Esophagus muscularis mucosa (tissue), 4 donors: ENCODE measurements around the gene TEAD1. TPM values are rescaled to one million over a fixed set of nuclear protein-coding genes. Genes with fewer than 3 reads are reported as not detected.

ENCODE experiments used
- DNase-seq: peaks from one replicate; pipeline ENCODE4 v3.0.0-alpha.2; 2017; ENCODE audit errors: extremely low spot score
- H3K27ac ChIP-seq, 4 donors: fragments of 200-600 bp; sonication (generic); replicated peaks in 1 of 4; 1 replicate in 3 of 4; 2 replicates in 1 of 4; pipeline ENCODE4 v1.5.1; 2016 to 2019; ENCODE audit warnings: mild to moderate bottlenecking in 1 of 4
- H3K27me3 ChIP-seq, 4 donors: fragments of 200-600 bp; sonication (generic); one replicate each; pipeline versions ENCODE4 v1.5.1 to v1.6.0; 2016 to 2019
- H3K36me3 ChIP-seq, 4 donors: fragments of 200-600 bp; sonication (generic); one replicate each; pipeline ENCODE4 v1.5.1; 2016 to 2019
- H3K4me1 ChIP-seq, 4 donors: fragments of 200-600 bp; sonication (generic); one replicate each; pipeline ENCODE4 v1.5.1; 2016 to 2019
- H3K4me3 ChIP-seq, 4 donors: fragments of 200-600 bp; sonication (generic); 1 replicate in 2 of 4; 2 replicates in 2 of 4; pipeline ENCODE4 v1.5.1; 2016 to 2019; ENCODE audit warnings: mild to moderate bottlenecking in 4 of 4, moderate library complexity in 1 of 4
- H3K9me3 ChIP-seq, 4 donors: fragments of 200-600 bp; sonication (generic); 1 replicate in 3 of 4; 2 replicates in 1 of 4; pipeline ENCODE4 v1.5.1; 2016 to 2019
- CTCF ChIP-seq, 3 experiments: fragments of 200-600 bp in 2 of 3; fragments of 450-650 bp in 1 of 3; sonication (generic) in 2 of 3; IDR thresholded peaks; one replicate each; pipeline ENCODE4 v1.5.1; 2017 to 2019; ENCODE audit warnings: antibody characterized with exemption in 3 of 3, mild to moderate bottlenecking in 2 of 3, moderate library complexity in 1 of 3
- EP300 ChIP-seq: sonication (generic); formaldehyde crosslinking; IDR thresholded peaks from one replicate; pipeline ENCODE4 v1.6.1; 2017; ENCODE audit warnings: antibody characterized with exemption
- POLR2A ChIP-seq: fragments of 450-650 bp; IDR thresholded peaks from one replicate; pipeline ENCODE4 v1.6.1; 2017; ENCODE audit warnings: antibody characterized with exemption, moderate library complexity, mild to moderate bottlenecking, low read depth
- POLR2AphosphoS5 ChIP-seq, 2 donors: sonication (generic); formaldehyde crosslinking; IDR thresholded peaks; one replicate each; pipeline ENCODE4 v1.6.1; 2017; ENCODE audit warnings: antibody characterized with exemption in 2 of 2
- WGBS: methylation state at CpG from one replicate; pipeline ENCODE4 v1.1.5; 2018; 5-methylcytosine and 5-hydroxymethylcytosine counted together
- intact Hi-C: fragments of 100-400 bp; cut with DNase I; formaldehyde crosslinking; loops from one replicate; pipeline ENCODE4 v1.15.1; 2023
- total RNA-seq, 4 donors: library from RNA; depleted of rRNA; stranded (reverse); fragments of >200 nt; gene quantifications; one replicate each; pipeline versions ENCODE4 v1.1.0 to v1.2.1, GENCODE V29; 2016

TEAD1 gene
- total RNA-seq, 4 donors from 2014 or later, result 147 to 307 (median 232) TPM

- H3K27me3 ChIP-seq, result no peaks in the 10 kb centered on the region
- intact Hi-C loops, result no loop called here
- no peak overlapping the region for H3K27ac ChIP-seq
- H3K4me1 ChIP-seq, result peaks cover 0 to 25% (median 20%) of the 10 kb centered on the region in 4 donors
- DNase-seq, result no peak
- H3K4me3 ChIP-seq, result no peak overlapping the region
- TF ChIP-seq CTCF (IDR thresholded peaks at IDR 0.05) (no peak), POLR2A (no peak), POLR2AphosphoS5 (IDR thresholded peaks at IDR 0.05) (no peak), EP300 (no peak)
- no peaks in the 10 kb centered on the region for H3K9me3 ChIP-seq
- 68% methylated on average over 2 of the region's 2 CpGs for WGBS
- no peaks in the 10 kb centered on the region for H3K36me3 ChIP-seq
Measured at GRCh38 chr11:12793065-12793464, 118.8 kb downstream of the TEAD1 start.

- Histone ChIP-seq H3K4me3 (no peak overlapping the region), H3K4me1 (peaks cover under 1 to 24% (median 21%) of the 10 kb centered on the region in 4 donors), H3K27ac (no peak overlapping the region), H3K9me3 (no peaks in the 10 kb centered on the region), H3K27me3 (no peaks in the 10 kb centered on the region), H3K36me3 (no peaks in the 10 kb centered on the region)
- 71% methylated on average over 2 of the region's 2 CpGs for WGBS
- no peak for DNase-seq
- TF ChIP-seq CTCF (IDR thresholded peaks at IDR 0.05) (no peak), EP300 (no peak), POLR2AphosphoS5 (IDR thresholded peaks at IDR 0.05) (no peak), POLR2A (no peak)
- intact Hi-C loops, result no loop called here
Measured at GRCh38 chr11:12793506-12793905, 119.3 kb downstream of the TEAD1 start.

GRCh38 chr11:12794576-12795230 lies 120.5 kb downstream of the TEAD1 start:
- Histone ChIP-seq H3K27me3 (no peaks in the 10 kb centered on the region), H3K9me3 (no peaks in the 10 kb centered on the region), H3K36me3 (no peaks in the 10 kb centered on the region), H3K4me3 (no peak overlapping the region), H3K27ac (no peak overlapping the region), H3K4me1 (peaks cover 13 to 24% (median 21%) of the 10 kb centered on the region in 4 donors)
- 100% methylated on average over 1 of the region's 7 CpGs for WGBS
- intact Hi-C loops, result no loop called here
- TF ChIP-seq POLR2A (no peak), CTCF (IDR thresholded peaks at IDR 0.05) (no peak), EP300 (no peak), POLR2AphosphoS5 (IDR thresholded peaks at IDR 0.05) (no peak)
- no peak for DNase-seq

- no peaks in the 10 kb centered on the region for H3K36me3 ChIP-seq
- DNase-seq, result no peak
- no peaks in the 10 kb centered on the region for H3K27me3 ChIP-seq
- WGBS, result 86% methylated on average over 3 of the region's 3 CpGs
- H3K9me3 ChIP-seq, result no peaks in the 10 kb centered on the region
- intact Hi-C loops, result no loop called here
- H3K27ac ChIP-seq, result peak overlapping the region in 3 of 4 donors; percentile 50 to 62 (median 57)
- peaks cover 30 to 52% (median 42%) of the 10 kb centered on the region in 4 donors for H3K4me1 ChIP-seq
- TF ChIP-seq POLR2A (no peak), EP300 (no peak), POLR2AphosphoS5 (IDR thresholded peaks at IDR 0.05) (no peak), CTCF (IDR thresholded peaks at IDR 0.05) (no peak)
- no peak overlapping the region for H3K4me3 ChIP-seq
Measured at GRCh38 chr11:12797996-12798395, 123.8 kb downstream of the TEAD1 start.

- TF ChIP-seq CTCF (IDR thresholded peaks at IDR 0.05), result no peak
- no peak for TF ChIP-seq POLR2A
- no peak for TF ChIP-seq EP300
- no peak for TF ChIP-seq POLR2AphosphoS5 (IDR thresholded peaks at IDR 0.05)
- H3K27me3 ChIP-seq, result no peaks in the 10 kb centered on the region
- H3K4me1 ChIP-seq, result peaks cover 36 to 58% (median 48%) of the 10 kb centered on the region in 4 donors
- intact Hi-C loops, result no loop called here
- WGBS, result 58% methylated on average over 4 of the region's 4 CpGs
- no peaks in the 10 kb centered on the region for H3K9me3 ChIP-seq
- peak overlapping the region; percentile 50 to 62 (median 54) for H3K27ac ChIP-seq
- no peak for DNase-seq
- H3K36me3 ChIP-seq, result no peaks in the 10 kb centered on the region
- no peak overlapping the region for H3K4me3 ChIP-seq
Measured at GRCh38 chr11:12798609-12799011, 124.4 kb downstream of the TEAD1 start.
